SK-N-MC (cell line): ENCODE measurements around the gene FBXO21.

ENCODE experiments used
- EZH2 ChIP-seq: fragments of 200-600 bp; sonication (generic); IDR thresholded peaks from one replicate; pipeline ENCODE4 v1.6.1; 2017; ENCODE audit warnings: antibody characterized with exemption
- POLR2AphosphoS5 ChIP-seq: IDR thresholded peaks from 2 replicates; pipeline ENCODE4 v1.6.1; 2012; ENCODE audit warnings: mild to moderate bottlenecking, low read depth, low read length, borderline replicate concordance

DNA sequence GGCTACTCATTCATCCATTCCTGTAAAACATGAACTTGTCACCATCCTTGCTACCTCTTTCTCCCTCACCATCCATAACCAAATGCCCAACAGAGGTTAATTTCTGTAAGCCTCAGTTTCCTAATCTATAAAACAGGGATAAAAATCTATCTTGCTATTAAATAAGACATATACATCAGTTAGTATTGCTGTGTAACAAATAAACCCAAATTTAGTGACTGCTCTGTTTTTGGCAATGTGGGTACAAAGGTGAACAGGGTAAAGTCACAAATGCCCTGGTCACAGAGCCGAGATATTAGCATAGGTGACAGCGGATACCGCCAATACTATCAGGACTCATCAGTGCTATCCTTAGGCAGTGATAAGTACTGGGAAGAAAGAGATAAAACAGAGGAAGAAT, 3.6 kb upstream of the FBXO21 start:
- TF ChIP-seq POLR2AphosphoS5 (no peak), EZH2 (no peak)
